NB4 (cell line): ENCODE measurements around the gene FPR3.

ENCODE experiments used
- CTCF ChIP-seq: IDR thresholded peaks from one replicate; pipeline ENCODE4 v1.5.1; 2012; ENCODE audit warnings: low read depth, low read length
- MAX ChIP-seq: IDR thresholded peaks from 2 replicates; pipeline ENCODE4 v1.6.1; 2011; ENCODE audit warnings: low read depth, low read length
- POLR2A ChIP-seq: IDR thresholded peaks from 2 replicates; pipeline ENCODE4 v1.6.1; 2011; ENCODE audit warnings: mild to moderate bottlenecking; ENCODE audit not compliant: insufficient read length; ENCODE audit errors: extremely low read depth

- no peak for TF ChIP-seq CTCF
- TF ChIP-seq POLR2A: no peak
- no peak for TF ChIP-seq MAX
These were observed 7.8 kb downstream of the FPR3 start for GRCh38 chr19:51802775-51803174.
